Raji (cell line): Measurements from ENCODE around the gene KLC3.

Experiments used
- POLR2A ChIP-seq: IDR thresholded peaks from 2 replicates; pipeline ENCODE4 v1.6.1; 2011; ENCODE audit warnings: low read depth, low read length, control low read depth; ENCODE audit not compliant: insufficient read depth

The KLC3 gene

GRCh38 chr19:45340232-45340898, at the start of gene KLC3:
KLC3 (plus strand) TSS chr19:45340750; CDS start chr19:45345542, 4,792 bp downstream.
- TF ChIP-seq POLR2A: no peak

- no peak for TF ChIP-seq POLR2A
Observed at GRCh38 chr19:45291834-45292233, 48.7 kb upstream of the KLC3 start.

GRCh38 chr19:45293682-45294081, 46.9 kb upstream of the KLC3 start:
- TF ChIP-seq POLR2A: no peak

- no peak for TF ChIP-seq POLR2A
Observed at GRCh38 chr19:45294291-45295029, 46.1 kb upstream of the KLC3 start.

GRCh38 chr19:45295873-45296272, 44.7 kb upstream of the KLC3 start:
- TF ChIP-seq POLR2A: no peak

GRCh38 chr19:45296355-45296754, 44.2 kb upstream of the KLC3 start:
- no peak for TF ChIP-seq POLR2A

- no peak for TF ChIP-seq POLR2A
Observed at GRCh38 chr19:45297674-45298073, 42.9 kb upstream of the KLC3 start.

- no peak for TF ChIP-seq POLR2A
Observed at GRCh38 chr19:45298264-45298663, 42.3 kb upstream of the KLC3 start.

- TF ChIP-seq POLR2A: no peak
Observed at GRCh38 chr19:45299719-45300118, 40.8 kb upstream of the KLC3 start.

- no peak for TF ChIP-seq POLR2A
Observed at GRCh38 chr19:45302416-45302815, 38.1 kb upstream of the KLC3 start.

- no peak for TF ChIP-seq POLR2A
Observed at GRCh38 chr19:45303269-45304060, 37.1 kb upstream of the KLC3 start.

GRCh38 chr19:45304141-45304926, 36.2 kb upstream of the KLC3 start:
- TF ChIP-seq POLR2A: no peak

- TF ChIP-seq POLR2A: no peak
Observed at GRCh38 chr19:45305007-45305406, 35.5 kb upstream of the KLC3 start.

GRCh38 chr19:45305421-45305820, 35.1 kb upstream of the KLC3 start:
- TF ChIP-seq POLR2A: no peak

- no peak for TF ChIP-seq POLR2A
Observed at GRCh38 chr19:45306040-45306439, 34.5 kb upstream of the KLC3 start.
